HG02588 (cell line): ENCODE measurements around the gene FGD2.
"Not testable (repeated sequence)": the region's sequence is repeated elsewhere in the genome, so short reads cannot be mapped to it uniquely, and the experiment has no call there.

Experiments
- ATAC-seq: cut with Tn5 transposase; IDR thresholded peaks from one replicate; pipeline ENCODE4 v1.9.1; 2021; ENCODE audit warnings: mild to moderate bottlenecking, moderate library complexity; ENCODE audit not compliant: unreplicated experiment

The FGD2 gene

GRCh38 chr6:36989264-36989663 lies 16.2 kb upstream of the FGD2 start:
- no peak for ATAC-seq

DNA sequence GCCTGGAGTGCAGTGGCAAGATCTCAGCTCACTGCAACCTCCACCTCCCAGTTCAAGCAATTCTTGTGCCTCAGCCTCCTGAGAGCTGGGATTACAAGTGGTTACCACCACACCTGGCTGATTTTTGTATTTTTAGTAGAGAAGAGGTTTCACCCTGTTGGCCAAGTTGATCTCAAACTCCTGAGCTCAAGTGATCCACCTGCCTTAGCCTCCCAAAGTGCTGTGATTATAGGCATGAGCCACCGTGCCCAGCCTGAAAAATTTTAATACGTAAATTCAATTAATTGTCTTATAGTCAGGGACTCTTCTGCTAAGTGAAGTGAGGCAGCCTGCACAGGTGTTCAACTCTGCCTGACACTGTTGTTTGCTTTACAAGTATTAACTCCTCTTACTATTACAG lies 15.1 kb upstream of the FGD2 start:
- ATAC-seq: not testable (repeated sequence)

DNA sequence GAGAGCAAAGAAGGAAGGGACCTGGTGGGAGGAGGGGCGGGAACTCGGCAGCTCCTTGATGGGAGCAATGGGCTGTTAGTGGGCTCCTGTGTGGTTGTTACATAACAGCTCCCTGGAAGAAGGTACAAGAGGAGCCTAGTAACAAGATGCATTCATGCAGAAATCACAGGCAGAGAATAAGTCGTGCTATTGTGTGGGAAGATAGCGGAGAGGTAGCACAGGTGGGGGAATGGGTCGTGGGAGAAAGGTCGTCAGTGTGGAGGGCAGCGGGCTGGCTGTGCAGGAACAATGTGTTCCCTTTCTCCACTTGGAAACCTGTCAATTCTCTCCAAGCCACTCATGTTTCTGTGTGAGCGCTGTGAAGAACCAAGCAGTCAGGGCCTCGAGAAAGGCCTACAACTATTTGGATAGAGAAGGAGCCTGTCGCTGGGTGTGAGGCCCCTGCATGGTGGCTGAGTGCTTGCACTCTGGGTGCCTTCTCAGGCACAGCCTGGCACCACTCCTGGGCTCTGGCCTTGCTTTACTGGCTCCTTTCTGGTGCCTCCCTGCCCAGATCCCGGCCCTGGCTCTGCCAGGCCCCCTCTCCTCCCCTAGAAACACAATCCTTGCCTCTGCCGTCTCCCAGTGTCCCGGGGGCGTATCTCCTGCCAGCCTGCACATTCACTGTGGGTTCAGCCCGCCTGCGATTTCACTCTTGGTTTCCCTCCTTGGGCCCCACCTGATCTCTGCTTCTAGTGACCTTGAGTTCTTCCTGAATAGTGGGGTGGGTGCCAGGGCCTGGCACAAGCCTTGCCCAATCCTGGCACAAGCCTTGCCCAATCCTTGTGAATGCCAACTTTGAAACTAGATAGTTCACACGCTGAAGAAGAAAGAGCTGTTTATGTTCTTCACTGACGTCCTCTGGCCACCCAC lies 7.4 kb upstream of the FGD2 start:
- no peak for ATAC-seq

- ATAC-seq: no peak
These were observed 6.8 kb upstream of the FGD2 start for GRCh38 chr6:36998723-36999038.

GRCh38 chr6:36999061-36999750 lies 6.2 kb upstream of the FGD2 start:
- ATAC-seq: no peak

DNA sequence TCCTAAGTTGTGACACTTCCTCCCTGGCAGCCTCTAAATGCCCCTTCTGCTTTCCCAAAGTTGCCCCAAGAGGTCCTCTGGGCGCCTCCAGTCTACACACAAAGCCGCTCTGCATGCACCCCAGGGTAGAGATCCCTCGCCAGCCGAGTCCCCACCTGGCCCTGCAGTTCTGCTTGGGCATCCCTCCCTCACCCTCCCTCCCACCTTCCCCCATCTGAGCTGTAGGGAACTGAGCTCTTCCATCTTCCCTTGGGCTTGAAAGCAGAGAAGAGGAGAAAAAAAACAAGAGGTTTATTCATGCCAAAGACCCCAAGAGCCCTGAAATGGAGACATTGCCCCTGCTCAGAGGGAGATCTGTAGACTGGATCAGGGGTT lies 5.7 kb upstream of the FGD2 start:
- ATAC-seq: no peak

GRCh38 chr6:37004044-37004980 lies 1.1 kb upstream of the FGD2 start:
- ATAC-seq: no peak

DNA sequence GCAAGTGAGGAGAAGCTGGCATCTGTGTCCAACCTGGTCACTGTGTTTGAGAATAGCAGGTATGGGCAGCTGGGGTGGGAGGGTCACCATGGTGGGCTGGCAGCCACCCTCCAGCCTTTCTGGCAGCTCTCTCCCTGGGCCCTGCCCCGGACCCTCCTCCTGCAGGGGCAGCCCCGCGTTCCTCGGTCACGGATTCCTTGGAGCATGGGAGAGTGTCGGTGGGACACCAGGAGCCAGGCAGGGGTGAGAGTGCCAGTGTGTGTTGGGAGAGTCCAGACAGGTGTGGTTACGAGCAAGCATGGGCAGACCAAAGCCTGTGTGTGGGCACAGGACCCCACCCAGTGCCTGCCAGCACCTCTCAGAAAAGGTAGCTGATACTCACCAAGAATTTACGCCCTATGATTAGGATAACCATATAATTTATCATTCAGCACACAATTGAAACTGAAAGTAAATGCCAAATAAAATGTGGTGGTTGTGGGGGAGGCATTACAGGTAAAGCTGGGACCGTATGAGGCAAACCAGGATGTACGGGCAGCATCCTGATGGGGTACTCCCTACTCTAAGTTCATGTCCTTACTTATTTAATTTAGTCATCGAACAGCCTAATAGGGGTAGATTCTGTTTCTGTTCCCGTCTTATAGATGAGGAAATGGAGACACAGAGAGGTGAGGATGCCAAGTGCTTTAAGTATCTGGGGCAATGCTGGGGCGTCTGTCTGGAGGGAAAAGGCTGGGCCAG lies 542 bp downstream of the FGD2 start:
- peak; percentile 9 for ATAC-seq

DNA sequence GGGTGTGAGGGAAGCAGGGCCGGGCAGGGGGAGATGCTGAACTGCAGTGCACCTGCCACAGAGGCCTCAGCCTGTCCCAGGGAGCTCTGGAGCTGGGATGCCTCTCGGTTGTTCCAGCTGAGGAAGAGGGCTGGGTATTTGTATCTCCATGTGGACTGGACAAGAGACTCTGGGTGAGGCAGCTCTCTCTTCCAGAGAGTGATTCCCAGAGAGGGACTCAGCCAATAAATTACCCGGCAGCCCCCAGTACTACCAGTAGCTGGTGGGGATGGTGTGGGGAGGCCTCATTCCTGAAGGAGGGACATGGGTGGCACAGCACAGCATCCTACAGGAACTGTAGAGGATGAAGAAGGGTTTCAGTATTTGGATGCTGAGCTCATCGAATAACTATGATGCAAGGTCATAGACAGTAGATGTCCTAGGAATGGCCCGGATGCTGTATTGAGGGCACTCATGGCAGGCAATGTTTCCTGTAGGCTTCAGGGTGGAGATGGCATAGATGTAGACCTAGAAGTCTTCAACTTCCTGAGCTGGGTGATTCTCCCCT lies 1.4 kb downstream of the FGD2 start:
- no peak for ATAC-seq

DNA sequence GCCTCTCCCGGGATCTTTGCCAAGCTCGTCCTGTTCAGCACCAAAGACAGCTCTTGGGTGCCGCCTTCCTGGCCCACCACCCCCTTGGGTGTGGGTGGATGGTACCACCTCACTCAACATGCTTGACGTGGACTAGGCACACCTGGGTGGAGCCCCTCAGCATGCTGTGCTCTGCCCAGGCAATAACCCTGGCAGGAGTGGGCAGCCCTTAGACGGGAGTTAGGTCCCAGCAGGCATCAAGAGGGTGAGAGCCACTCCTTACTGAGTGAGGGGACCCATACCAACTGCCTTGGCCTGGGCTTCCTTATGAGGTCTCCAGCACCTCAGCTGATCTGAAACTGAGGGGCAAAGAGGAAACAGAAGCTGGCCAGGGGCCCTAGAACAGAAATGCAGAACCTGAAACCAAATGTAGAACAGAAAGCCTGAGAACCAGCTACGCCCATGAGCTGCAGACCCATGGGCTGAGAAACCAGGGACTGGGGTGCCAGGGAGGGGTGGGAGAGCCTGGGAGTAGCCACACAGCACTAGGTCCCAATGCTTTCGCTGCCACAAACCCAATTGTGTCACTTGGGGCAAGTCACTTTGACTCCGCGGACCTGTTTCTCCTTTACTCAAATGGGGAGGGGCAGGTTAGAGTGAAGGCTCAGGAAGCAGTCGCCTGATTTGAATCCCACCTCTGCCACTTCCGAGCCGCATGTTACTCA lies 2.0 kb downstream of the FGD2 start:
- no peak for ATAC-seq

GRCh38 chr6:37008484-37009465 lies 3.3 kb downstream of the FGD2 start:
- no peak for ATAC-seq

DNA sequence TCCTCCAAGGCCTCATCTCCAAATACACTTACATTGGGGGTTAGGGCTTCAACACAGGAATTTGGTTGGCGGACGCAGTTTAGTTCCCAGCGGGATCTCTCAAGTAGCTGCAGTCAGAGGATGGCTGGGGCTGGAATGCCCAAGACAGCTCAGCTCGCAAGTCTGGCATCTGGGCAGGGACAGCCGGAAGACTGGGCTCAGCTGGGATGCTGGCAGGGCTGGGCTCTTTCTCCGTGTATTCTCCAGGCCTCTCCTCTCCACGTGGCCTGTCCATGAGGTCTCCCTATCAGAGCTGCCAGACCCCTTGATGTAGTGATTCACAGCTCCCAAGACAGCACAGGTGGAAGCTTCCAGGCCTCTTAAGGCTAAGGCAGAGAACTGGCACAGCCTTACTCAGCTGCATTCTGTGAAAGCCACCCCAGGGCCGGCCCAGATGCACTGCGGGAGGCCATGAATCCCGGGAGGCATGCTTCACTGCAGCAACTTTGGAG lies 5.0 kb downstream of the FGD2 start:
- ATAC-seq: no peak

- ATAC-seq: no peak
These were observed 6.4 kb downstream of the FGD2 start for GRCh38 chr6:37011656-37012378.

DNA sequence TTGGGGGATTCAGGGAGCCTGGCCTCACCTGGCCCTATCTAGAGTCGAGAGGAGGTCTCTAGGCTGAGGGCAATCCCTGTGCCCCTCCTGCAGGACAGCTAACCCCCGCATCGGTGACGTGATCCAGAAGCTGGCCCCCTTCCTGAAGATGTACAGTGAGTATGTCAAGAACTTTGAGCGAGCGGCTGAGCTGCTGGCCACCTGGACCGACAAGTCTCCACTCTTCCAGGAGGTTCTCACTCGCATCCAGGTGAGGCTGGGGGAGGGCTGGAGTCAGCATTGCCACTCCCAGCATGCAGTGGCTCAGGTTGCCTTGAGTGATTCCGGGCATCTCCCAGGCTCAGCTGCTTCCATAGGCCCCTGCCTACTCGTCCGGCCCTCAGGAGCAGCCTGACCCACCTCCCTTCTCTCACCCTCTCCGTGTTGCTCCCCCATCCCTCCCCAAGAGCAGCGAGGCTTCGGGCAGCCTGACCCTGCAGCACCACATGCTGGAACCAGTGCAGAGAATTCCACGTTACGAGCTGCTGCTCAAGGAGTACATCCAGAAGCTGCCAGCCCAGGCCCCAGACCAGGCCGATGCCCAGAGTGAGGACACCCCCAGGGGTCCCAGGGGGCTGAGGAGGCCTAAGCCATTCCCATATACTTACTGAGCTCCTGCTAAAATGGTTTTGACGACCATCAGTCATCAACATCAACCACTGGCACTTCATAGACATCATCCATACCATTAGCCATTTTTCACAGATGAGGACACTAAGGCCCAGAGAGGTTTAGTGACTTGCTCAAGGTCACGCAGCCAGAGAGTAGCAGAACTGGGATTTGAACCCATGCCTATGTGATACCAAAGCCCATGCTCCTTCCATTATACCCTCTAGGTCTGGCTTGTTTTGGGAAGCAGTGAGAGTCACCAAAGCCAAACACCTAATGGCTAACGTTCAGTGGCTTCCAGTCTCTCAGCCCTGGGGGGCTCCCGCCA lies 8.3 kb downstream of the FGD2 start:
- no peak for ATAC-seq

DNA sequence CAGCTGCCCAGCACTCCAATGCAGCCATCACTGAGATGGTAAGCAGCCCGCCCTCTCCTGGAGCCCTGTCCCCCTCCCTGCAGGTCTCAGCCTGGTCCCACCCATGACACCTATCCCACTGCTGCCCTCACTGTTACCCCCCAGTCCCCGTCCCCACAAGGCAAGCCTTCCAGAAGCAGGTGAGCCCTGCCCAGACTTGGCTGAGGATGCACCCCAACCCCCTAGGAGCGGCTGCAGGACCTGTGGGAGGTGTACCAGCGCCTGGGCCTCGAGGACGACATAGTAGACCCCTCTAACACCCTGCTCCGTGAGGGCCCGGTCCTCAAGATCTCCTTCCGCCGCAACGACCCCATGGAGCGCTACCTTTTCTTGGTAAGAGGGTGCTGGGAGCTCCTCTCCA lies 9.2 kb downstream of the FGD2 start:
- ATAC-seq: no peak

DNA sequence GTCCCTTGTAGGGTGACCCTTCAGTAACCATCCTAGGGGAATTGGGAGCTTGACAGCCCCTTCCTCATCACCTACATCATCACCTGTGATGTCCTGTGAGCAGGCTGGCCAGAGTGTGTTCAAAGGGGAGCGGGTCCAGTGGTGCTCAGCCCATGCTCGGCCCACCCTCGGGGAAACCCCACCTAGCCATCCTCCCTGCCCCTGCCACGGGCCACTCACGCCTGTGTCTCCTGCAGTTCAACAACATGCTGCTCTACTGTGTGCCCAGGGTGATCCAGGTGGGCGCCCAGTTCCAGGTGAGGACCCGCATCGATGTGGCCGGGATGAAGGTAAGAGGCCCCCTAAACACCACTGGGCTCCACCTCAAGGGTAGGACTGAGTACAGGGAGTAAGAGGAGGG lies 10.1 kb downstream of the FGD2 start:
- ATAC-seq: no peak

DNA sequence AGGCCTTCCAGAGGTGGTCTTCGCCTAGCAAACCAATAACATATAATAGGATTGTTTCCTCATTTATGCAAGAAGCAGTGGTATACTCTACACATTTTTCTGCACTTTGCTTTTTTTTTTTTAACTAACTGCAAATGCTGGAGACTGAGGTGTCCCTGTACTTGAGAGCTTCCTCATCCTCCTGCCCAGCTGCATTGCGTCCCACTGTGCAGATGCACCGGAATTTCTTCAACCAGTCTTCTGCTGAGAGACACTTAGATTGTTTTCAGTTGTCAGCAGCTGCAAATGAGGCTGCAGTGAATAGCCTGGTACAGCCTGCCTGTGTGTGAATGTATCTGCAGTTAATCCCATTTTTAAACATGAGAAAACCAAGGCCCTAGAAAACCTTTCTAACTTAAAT lies 11.5 kb downstream of the FGD2 start:
- no peak for ATAC-seq
